ENCODE data around the gene RFPL1.

DNA sequence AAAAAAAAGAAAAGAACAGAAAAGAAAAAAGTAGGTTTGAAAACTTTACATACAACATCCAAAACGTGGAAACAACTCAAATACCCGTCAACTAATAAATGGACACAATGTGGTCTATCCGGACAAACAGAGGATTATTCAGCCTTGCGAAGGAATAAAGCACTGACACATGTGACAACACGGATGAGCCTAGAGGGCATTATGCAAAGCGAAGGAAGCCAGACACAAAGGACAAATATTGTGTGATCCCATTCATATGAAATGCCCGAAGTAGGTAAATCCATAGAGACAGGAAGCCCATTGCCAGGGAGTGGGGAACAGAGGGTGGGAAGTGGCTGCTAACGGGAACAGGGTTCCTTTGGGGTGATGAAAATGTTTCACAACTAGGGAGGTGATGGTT, 11.8 kb downstream of the RFPL1 start:
- no peak for TF ChIP-seq POLR2A (IDR thresholded peaks at IDR 0.05)
- TF ChIP-seq, protein P1, sequence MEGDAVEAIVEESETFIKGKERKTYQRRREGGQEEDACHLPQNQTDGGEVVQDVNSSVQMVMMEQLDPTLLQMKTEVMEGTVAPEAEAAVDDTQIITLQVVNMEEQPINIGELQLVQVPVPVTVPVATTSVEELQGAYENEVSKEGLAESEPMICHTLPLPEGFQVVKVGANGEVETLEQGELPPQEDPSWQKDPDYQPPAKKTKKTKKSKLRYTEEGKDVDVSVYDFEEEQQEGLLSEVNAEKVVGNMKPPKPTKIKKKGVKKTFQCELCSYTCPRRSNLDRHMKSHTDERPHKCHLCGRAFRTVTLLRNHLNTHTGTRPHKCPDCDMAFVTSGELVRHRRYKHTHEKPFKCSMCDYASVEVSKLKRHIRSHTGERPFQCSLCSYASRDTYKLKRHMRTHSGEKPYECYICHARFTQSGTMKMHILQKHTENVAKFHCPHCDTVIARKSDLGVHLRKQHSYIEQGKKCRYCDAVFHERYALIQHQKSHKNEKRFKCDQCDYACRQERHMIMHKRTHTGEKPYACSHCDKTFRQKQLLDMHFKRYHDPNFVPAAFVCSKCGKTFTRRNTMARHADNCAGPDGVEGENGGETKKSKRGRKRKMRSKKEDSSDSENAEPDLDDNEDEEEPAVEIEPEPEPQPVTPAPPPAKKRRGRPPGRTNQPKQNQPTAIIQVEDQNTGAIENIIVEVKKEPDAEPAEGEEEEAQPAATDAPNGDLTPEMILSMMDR (IDR thresholded peaks at IDR 0.05): no peak

Measured in thyroid gland (tissue), 4 donors.